ENCODE measurements around the gene SGMS1. TPM values are rescaled to one million over a fixed set of nuclear protein-coding genes. Genes with fewer than 3 reads are reported as not detected.
"Not testable (repeated sequence)": the region's sequence is repeated elsewhere in the genome, so short reads cannot be mapped to it uniquely, and the experiment has no call there.

The SGMS1 gene
- total RNA-seq, 2 donors from 2014 or later, result 19.4 to 19.5 TPM

- no peak for DNase-seq
- intact Hi-C loops (cut with DNase I), result no loop called here
- no peak overlapping the region for H3K4me3 ChIP-seq
- H3K4me1 ChIP-seq, result peaks cover 19% of the 10 kb centered on the region
- no peak overlapping the region for H3K27ac ChIP-seq
- H3K9ac ChIP-seq (ENCODE audit: low read depth in 2 of 2, low read length in 2 of 2), result no peak overlapping the region
- H3K27me3 ChIP-seq, result no peaks in the 10 kb centered on the region
- TF ChIP-seq CTCF (IDR thresholded peaks at IDR 0.05), result no peak
- H3K9me3 ChIP-seq, result no peaks in the 10 kb centered on the region
- no peaks in the 10 kb centered on the region for H3K36me3 ChIP-seq
Observed at GRCh38 chr10:50508315-50509051, 115.3 kb downstream of the SGMS1 start.

- Histone ChIP-seq H3K9me3 (no peaks in the 10 kb centered on the region), H3K36me3 (no peaks in the 10 kb centered on the region), H3K27ac (no peak overlapping the region), H3K27me3 (no peaks in the 10 kb centered on the region), H3K4me3 (no peak overlapping the region), H3K9ac (ENCODE audit: low read depth in 2 of 2, low read length in 2 of 2) (no peak overlapping the region), H3K4me1 (peaks cover 15% of the 10 kb centered on the region)
- DNase-seq, result no peak
- no peak for TF ChIP-seq CTCF (IDR thresholded peaks at IDR 0.05)
- intact Hi-C loops (cut with DNase I), result no loop called here
Observed at GRCh38 chr10:50506861-50507573, 116.7 kb downstream of the SGMS1 start.

GRCh38 chr10:50504389-50504788 lies 119.4 kb downstream of the SGMS1 start:
- intact Hi-C loops (cut with DNase I), result no loop called here
- no peaks in the 10 kb centered on the region for H3K27me3 ChIP-seq
- no peaks in the 10 kb centered on the region for H3K9me3 ChIP-seq

GRCh38 chr10:50503661-50504320 lies 120.0 kb downstream of the SGMS1 start:
- no peak for TF ChIP-seq CTCF (IDR thresholded peaks at IDR 0.05)
- intact Hi-C loops (cut with DNase I), result no loop called here
- H3K9ac ChIP-seq (ENCODE audit: low read depth in 2 of 2, low read length in 2 of 2), result no peak overlapping the region
- no peaks in the 10 kb centered on the region for H3K36me3 ChIP-seq
- no peak overlapping the region for H3K4me3 ChIP-seq
- no peaks in the 10 kb centered on the region for H3K9me3 ChIP-seq
- H3K4me1 ChIP-seq, result peaks cover 6% of the 10 kb centered on the region
- no peak overlapping the region for H3K27ac ChIP-seq
- no peaks in the 10 kb centered on the region for H3K27me3 ChIP-seq
- DNase-seq, result no peak

More at GRCh38 chr10:50504389-50504788, 119.4 kb downstream of the SGMS1 start:
- H3K4me1 ChIP-seq, result peaks cover 12% of the 10 kb centered on the region
- no peak overlapping the region for H3K27ac ChIP-seq
- no peak overlapping the region for H3K9ac ChIP-seq (ENCODE audit: low read depth in 2 of 2, low read length in 2 of 2)
- TF ChIP-seq CTCF (IDR thresholded peaks at IDR 0.05), result no peak
- no peaks in the 10 kb centered on the region for H3K36me3 ChIP-seq
- DNase-seq, result no peak
- H3K4me3 ChIP-seq, result no peak overlapping the region

- not testable (repeated sequence) for H3K27ac ChIP-seq
Observed at GRCh38 chr10:50503156-50503555, 120.6 kb downstream of the SGMS1 start.

More at GRCh38 chr10:50503156-50503555, 120.6 kb downstream of the SGMS1 start:
- H3K4me1 ChIP-seq; H3K9me3 ChIP-seq; H3K4me3 ChIP-seq; H3K27me3 ChIP-seq; DNase-seq; H3K36me3 ChIP-seq; intact Hi-C loops (cut with DNase I); H3K9ac ChIP-seq (ENCODE audit: low read depth in 2 of 2, low read length in 2 of 2): not testable (repeated sequence)
